Measurements from ENCODE around the gene RPL6.

DNA sequence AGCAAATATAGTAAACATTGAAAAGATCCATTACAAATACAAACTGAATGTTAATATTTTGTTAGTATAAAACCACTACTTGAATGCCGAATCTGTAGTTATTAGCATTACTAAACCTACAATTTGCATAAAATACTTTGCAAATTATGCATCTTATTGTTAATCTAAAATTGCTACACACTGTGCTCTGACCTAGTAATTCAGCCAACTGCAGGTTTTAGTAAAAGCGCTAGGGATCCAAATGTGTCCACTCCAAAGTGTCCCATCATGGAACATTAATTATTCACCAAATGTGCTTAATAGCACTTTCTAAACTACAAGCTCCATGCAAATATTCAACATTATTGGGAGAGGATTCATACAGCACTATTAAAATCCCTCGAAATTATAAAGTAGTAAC lies 41.4 kb downstream of the RPL6 start:
- TF ChIP-seq, protein P1, sequence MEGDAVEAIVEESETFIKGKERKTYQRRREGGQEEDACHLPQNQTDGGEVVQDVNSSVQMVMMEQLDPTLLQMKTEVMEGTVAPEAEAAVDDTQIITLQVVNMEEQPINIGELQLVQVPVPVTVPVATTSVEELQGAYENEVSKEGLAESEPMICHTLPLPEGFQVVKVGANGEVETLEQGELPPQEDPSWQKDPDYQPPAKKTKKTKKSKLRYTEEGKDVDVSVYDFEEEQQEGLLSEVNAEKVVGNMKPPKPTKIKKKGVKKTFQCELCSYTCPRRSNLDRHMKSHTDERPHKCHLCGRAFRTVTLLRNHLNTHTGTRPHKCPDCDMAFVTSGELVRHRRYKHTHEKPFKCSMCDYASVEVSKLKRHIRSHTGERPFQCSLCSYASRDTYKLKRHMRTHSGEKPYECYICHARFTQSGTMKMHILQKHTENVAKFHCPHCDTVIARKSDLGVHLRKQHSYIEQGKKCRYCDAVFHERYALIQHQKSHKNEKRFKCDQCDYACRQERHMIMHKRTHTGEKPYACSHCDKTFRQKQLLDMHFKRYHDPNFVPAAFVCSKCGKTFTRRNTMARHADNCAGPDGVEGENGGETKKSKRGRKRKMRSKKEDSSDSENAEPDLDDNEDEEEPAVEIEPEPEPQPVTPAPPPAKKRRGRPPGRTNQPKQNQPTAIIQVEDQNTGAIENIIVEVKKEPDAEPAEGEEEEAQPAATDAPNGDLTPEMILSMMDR (IDR thresholded peaks at IDR 0.05): no peak
- TF ChIP-seq POLR2AphosphoS5 (IDR thresholded peaks at IDR 0.05) (no peak), POLR2A (IDR thresholded peaks at IDR 0.05) (no peak)

Measured in sigmoid colon (tissue), 4 donors.